WTC11 (cell line): ENCODE data around the gene FOXK1.

ENCODE experiments used
- ATF6 ChIP-seq: sonication (generic); formaldehyde crosslinking; IDR thresholded peaks from 2 replicates; pipeline ENCODE4 v1.8.1; 2023; ENCODE audit warnings: mild to moderate bottlenecking, missing genetic modification reagents
- CTCF ChIP-seq: fragments of 200-600 bp; IDR thresholded peaks from 2 replicates; pipeline ENCODE4 v1.8.0; 2022; ENCODE audit warnings: antibody characterized with exemption
- ESRRA ChIP-seq: sonication (generic); formaldehyde crosslinking; IDR thresholded peaks from 2 replicates; pipeline ENCODE4 v1.8.1; 2022; ENCODE audit warnings: mild to moderate bottlenecking, missing genetic modification reagents, borderline replicate concordance
- ETV6 ChIP-seq: sonication (generic); formaldehyde crosslinking; IDR thresholded peaks from 2 replicates; pipeline ENCODE4 v1.8.1; 2022; ENCODE audit warnings: mild to moderate bottlenecking, missing genetic modification reagents
- FOXP1 ChIP-seq: sonication (generic); formaldehyde crosslinking; IDR thresholded peaks from 2 replicates; pipeline ENCODE4 v1.8.0; 2022; ENCODE audit warnings: missing genetic modification reagents, mild to moderate bottlenecking, moderate library complexity, borderline replicate concordance
- GABPB1 ChIP-seq: sonication (generic); formaldehyde crosslinking; IDR thresholded peaks from 2 replicates; pipeline ENCODE4 v1.8.1; 2023; ENCODE audit warnings: mild to moderate bottlenecking, missing genetic modification reagents
- MLX ChIP-seq: sonication (generic); formaldehyde crosslinking; IDR thresholded peaks from 2 replicates; pipeline ENCODE4 v1.8.1; 2023; ENCODE audit warnings: mild to moderate bottlenecking, missing genetic modification reagents, moderate library complexity
- MXD4 ChIP-seq: fragments of 250-450 bp; sonication (Bioruptor Pico); IDR thresholded peaks from 2 replicates; pipeline ENCODE4 v1.8.0; 2021; ENCODE audit warnings: mild to moderate bottlenecking, moderate library complexity, borderline replicate concordance
- NFE2L1 ChIP-seq: sonication (generic); formaldehyde crosslinking; IDR thresholded peaks from 2 replicates; pipeline ENCODE4 v1.8.1; 2023; ENCODE audit warnings: missing genetic modification reagents
- NR2C2 ChIP-seq: sonication (generic); formaldehyde crosslinking; IDR thresholded peaks from 2 replicates; pipeline ENCODE4 v1.8.0; 2022; ENCODE audit warnings: mild to moderate bottlenecking, missing genetic modification reagents
- PREB ChIP-seq: sonication (generic); formaldehyde crosslinking; IDR thresholded peaks from 2 replicates; pipeline ENCODE4 v1.8.1; 2022; ENCODE audit warnings: mild to moderate bottlenecking, missing genetic modification reagents, moderate library complexity, borderline replicate concordance
- SMAD3 ChIP-seq: sonication (generic); formaldehyde crosslinking; IDR thresholded peaks from 2 replicates; pipeline ENCODE4 v1.8.0; 2022; ENCODE audit warnings: missing genetic modification reagents, mild to moderate bottlenecking, borderline replicate concordance
- USF1 ChIP-seq: sonication (generic); formaldehyde crosslinking; IDR thresholded peaks from 2 replicates; pipeline ENCODE4 v1.8.0; 2022; ENCODE audit warnings: mild to moderate bottlenecking, missing genetic modification reagents
- ZNF423 ChIP-seq: fragments of 250-450 bp; sonication (Bioruptor Pico); IDR thresholded peaks from 2 replicates; pipeline ENCODE4 v2.1.2; 2022; ENCODE audit warnings: mild to moderate bottlenecking, moderate library complexity

- TF ChIP-seq CTCF: no peak
- TF ChIP-seq ESRRA (CRISPR knock-in tag): no peak
- no peak for TF ChIP-seq MLX (CRISPR knock-in tag)
- TF ChIP-seq USF1: no peak
- no peak for TF ChIP-seq SMAD3
- no peak for TF ChIP-seq PREB
- TF ChIP-seq ATF6 (CRISPR knock-in tag): no peak
- no peak for TF ChIP-seq GABPB1
- no peak for TF ChIP-seq ETV6
- no peak for TF ChIP-seq ZNF423 (CRISPR knock-in tag)
- no peak for TF ChIP-seq MXD4
- TF ChIP-seq NFE2L1 (CRISPR knock-in tag): no peak
- no peak for TF ChIP-seq FOXP1 (CRISPR knock-in tag)
- no peak for TF ChIP-seq NR2C2 (CRISPR knock-in tag)
Measured at GRCh38 chr7:4689668-4690067, 7.6 kb downstream of the FOXK1 start.
